BJ (cell line): ENCODE results near the gene HOXA5. TPM values are rescaled to one million over a fixed set of nuclear protein-coding genes. Genes with fewer than 3 reads are reported as not detected.

Experiments used
- CTCF ChIA-PET: fragments of 350-600 bp; formaldehyde crosslinking; extraction: SDS; loops from one replicate; lab custom pipeline; 2021; ENCODE audit warnings: antibody characterized with exemption, inconsistent platforms; lab: Yijun Ruan, JAX
- POLR2A ChIA-PET: fragments of 300-600 bp; sonication (Branson Sonifier 250); formaldehyde crosslinking; extraction: SDS; loops from one replicate; lab custom pipeline; 2021; ENCODE audit warnings: antibody characterized with exemption; lab: Charles Lee
- DNase-seq: peaks from one replicate; pipeline ENCODE4 v3.0.0-alpha.2; 2011; ENCODE audit warnings: low read depth
- H3K27me3 ChIP-seq: 2 replicates; pipeline ENCODE4 v1.6.0; 2011; ENCODE audit warnings: low read length; ENCODE audit not compliant: control insufficient read depth, insufficient read depth
- H3K36me3 ChIP-seq: 2 replicates; pipeline ENCODE4 v1.5.1; 2011; ENCODE audit warnings: low read length; ENCODE audit not compliant: control insufficient read depth, insufficient read depth
- H3K4me3 ChIP-seq: 2 replicates; pipeline ENCODE4 v1.5.1; 2011; ENCODE audit warnings: low read depth, mild to moderate bottlenecking, control low read depth, low read length
- CTCF ChIP-seq: IDR thresholded peaks from 2 replicates; pipeline ENCODE4 v1.5.1; 2011; ENCODE audit warnings: low read depth, mild to moderate bottlenecking, control low read depth, inconsistent platforms, low read length, moderate library complexity; ENCODE audit not compliant: insufficient read depth
- polyA plus RNA-seq: library from polyadenylated mRNA; depleted of rRNA; stranded (reverse); fragments of >200 nt; gene quantifications from 2 replicates; pipeline ENCODE4 v1.2.3, GENCODE V29; 2011

Gene HOXA5
- polyA plus RNA-seq, 1 experiment = 1.2 TPM

DNA sequence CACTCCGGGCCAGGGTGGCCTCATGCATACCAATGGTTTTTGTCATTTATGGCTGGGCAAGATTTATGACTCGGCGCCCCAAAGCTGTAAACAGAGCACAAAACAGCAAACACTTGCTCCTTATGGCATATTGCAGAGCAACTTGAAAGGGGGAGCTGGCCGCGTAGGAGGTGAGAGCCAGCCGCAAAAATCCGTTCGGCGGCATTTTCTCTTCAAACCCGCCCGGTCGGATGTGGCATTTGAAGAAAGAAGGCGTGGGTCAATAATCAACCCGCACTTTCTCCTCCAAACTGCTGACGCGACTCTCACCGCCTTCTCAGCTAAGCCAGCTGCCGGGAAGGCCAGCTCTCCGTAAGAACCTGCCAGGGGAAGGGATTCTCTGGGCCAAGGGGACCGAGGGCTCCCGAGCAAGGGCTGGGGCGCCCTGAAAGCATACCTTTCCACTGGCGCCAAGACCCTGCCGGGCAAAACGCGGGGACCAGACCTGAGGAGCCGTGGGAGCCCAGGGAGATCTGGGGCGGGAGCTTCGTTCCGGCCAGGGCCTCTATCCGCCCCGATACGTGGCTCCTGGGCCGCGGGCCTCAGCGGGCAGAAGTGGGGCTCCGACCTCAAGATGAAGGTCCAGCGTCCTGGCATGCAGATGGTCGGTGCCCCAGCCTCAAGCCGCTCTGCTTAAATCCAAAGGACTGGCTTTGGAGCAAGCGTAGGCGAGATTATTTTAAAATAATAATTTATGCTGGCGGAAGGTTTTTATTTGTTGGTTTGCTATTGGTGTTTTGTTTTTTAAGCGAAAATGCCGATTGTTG is 28.1 kb downstream of the HOXA5 start:
- no peak for DNase-seq
- POLR2A ChIA-PET = no interaction called here
- Histone ChIP-seq H3K4me3 (no peak overlapping the region), H3K36me3 (no peaks in the 10 kb centered on the region; the same call in 1 of the 2 replicates), H3K27me3 (peaks cover 12% of the 10 kb centered on the region)
- no peak for TF ChIP-seq CTCF
- CTCF ChIA-PET = interaction anchor here (1.2 kb wide), 1 partner anchor 11 kb away, joined by 5 read pairs; no protein-coding TSS in a partner anchor

GRCh38 chr7:27114881-27115220 is 28.6 kb downstream of the HOXA5 start:
- POLR2A ChIA-PET = no interaction called here

GRCh38 chr7:27113991-27114769 is 29.3 kb downstream of the HOXA5 start:
- DNase-seq = no peak
- peaks cover 2% of the 10 kb centered on the region; the same call in 1 of the 2 replicates for H3K36me3 ChIP-seq
- TF ChIP-seq CTCF = no peak
- H3K27me3 ChIP-seq = peaks cover 14% of the 10 kb centered on the region
- H3K4me3 ChIP-seq = no peak overlapping the region
- CTCF ChIA-PET = interaction anchor here (0.6 to 1.2 kb wide), 2 partner anchors 12 to 70 kb away, joined by 5 to 6 read pairs; no protein-coding TSS in a partner anchor
- POLR2A ChIA-PET = no interaction called here

More at GRCh38 chr7:27114881-27115220, 28.6 kb downstream of the HOXA5 start:
- peaks cover 12% of the 10 kb centered on the region for H3K27me3 ChIP-seq
- H3K36me3 ChIP-seq = peaks cover under 1% of the 10 kb centered on the region; the same call in 1 of the 2 replicates
- no peak for DNase-seq
- no peak for TF ChIP-seq CTCF
- CTCF ChIA-PET = interaction anchor here (0.6 to 1.2 kb wide), 2 partner anchors 12 to 69 kb away, joined by 5 to 6 read pairs; no protein-coding TSS in a partner anchor
- H3K4me3 ChIP-seq = no peak overlapping the region

DNA sequence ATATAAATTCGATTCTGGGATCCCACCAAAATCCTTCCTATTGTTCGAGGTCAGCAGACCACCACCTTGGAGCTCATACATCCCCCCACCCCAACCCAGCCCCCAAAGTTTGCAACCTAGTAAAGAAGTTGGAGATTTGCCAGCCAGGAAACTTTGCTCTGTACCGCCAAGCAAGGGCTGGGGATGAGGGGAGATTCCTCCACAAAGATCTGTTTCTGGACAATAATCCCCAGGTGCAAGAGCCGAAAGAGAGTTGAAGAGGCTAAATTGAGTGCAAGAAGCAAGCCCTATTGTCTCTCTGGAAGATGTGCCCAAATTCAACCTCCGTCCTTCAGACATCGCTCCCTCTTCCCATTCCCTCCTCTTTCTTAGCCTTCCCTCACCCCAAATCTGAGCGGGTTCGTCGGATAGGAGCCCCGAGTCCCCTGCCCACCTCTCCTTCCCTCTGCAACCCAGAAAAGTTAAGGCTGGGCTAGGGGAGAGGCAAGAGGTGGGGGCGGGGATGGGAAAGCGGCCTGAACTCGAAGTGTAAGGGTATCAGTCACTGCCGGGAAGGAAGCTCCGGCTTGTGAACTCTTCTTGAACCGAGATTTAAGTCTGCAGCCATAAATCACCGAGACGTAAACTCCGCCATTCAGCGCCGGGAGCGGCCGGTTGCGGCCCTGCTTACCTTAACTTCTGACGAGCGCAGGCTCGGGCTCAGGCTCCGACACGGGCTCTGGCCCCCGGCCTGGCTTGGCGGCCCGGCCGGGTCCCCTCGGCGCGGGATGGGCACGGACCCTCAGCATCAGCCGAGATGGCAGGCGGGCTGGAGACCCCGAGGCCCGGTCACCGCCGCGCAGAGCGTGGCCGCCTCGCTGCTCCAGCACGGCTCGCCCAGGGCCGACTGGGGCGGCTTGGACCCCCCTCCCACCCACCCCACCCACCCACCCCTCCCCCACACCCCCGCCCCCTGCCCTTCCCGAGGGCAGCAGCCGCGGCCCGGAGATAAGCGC is 30.2 kb downstream of the HOXA5 start:
- TF ChIP-seq CTCF = no peak
- ChIA-PET CTCF (no interaction called here), POLR2A (no interaction called here)
- DNase-seq = no peak
- no peak overlapping the region; the same call in 1 of the 2 replicates for H3K4me3 ChIP-seq
- peaks cover 14% of the 10 kb centered on the region for H3K27me3 ChIP-seq
- peaks cover 2% of the 10 kb centered on the region; the same call in 1 of the 2 replicates for H3K36me3 ChIP-seq
